Measurements from ENCODE around the gene ZNF571. TPM values are rescaled to one million over a fixed set of nuclear protein-coding genes. Genes with fewer than 3 reads are reported as not detected.

Gene ZNF571
- total RNA-seq, 2 experiments from 2014 or later = 2.8 to 3.5 TPM

GRCh38 chr19:37519890-37520289 is 74.7 kb downstream of the ZNF571 start:
- Mint-ChIP-seq H3K36me3 (ENCODE audit: low read depth) (peaks cover 73% of the 10 kb centered on the region), H3K9me3 (peaks cover 45% of the 10 kb centered on the region), H3K4me3 (no peak overlapping the region), H3K27me3 (ENCODE audit: low read depth) (no peaks in the 10 kb centered on the region), H3K4me1 (ENCODE audit: low read depth) (no peaks in the 10 kb centered on the region), H3K27ac (no peak overlapping the region)
- DNase-seq = peak; percentile 7
- CTCF ChIA-PET = no interaction called here
- intact Hi-C loops (cut with micrococcal nuclease) = no loop called here

Other genes with a start within 250 kb of the ZNF571 start
- 1 to 10 TPM; 4.3 to 5.0 TPM for gene ZNF527, start 223.7 kb downstream of the ZNF571 start, total RNA-seq
- gene ZNF569, start 127.3 kb downstream of the ZNF571 start, total RNA-seq = 10 to 100 TPM in 1 of 2 experiments, 1 to 10 TPM in 1; 8.6 to 10.6 TPM
- gene ZNF570, start 125.4 kb downstream of the ZNF571 start, total RNA-seq = 1 to 10 TPM; 3.1 to 3.7 TPM
- gene ZNF793, start 87.9 kb downstream of the ZNF571 start, total RNA-seq = 1 to 10 TPM; 3.8 to 3.9 TPM
- gene ZNF540, start 84 bp upstream of the ZNF571 start, total RNA-seq = 1 to 10 TPM; 1.0 to 1.9 TPM
- gene ZFP30, start 60.7 kb upstream of the ZNF571 start, total RNA-seq = 10 to 100 TPM; 10.7 to 11.4 TPM
- gene ZNF607, start 125.0 kb upstream of the ZNF571 start, total RNA-seq = 1 to 10 TPM; 3.4 to 4.1 TPM
- 1 to 10 TPM; 6.1 to 7.3 TPM for gene ZNF573, start 184.8 kb upstream of the ZNF571 start, total RNA-seq